Parathyroid adenoma (tissue), 2 donors: ENCODE results near the gene UPF3B.

Experiments
- H2AFZ ChIP-seq: fragments of 300-600 bp; sonication (generic); one replicate; pipeline ENCODE4 v1.7.0; 2017; ENCODE audit warnings: antibody characterized with exemption, mild to moderate bottlenecking
- H3K27ac ChIP-seq: fragments of 300-600 bp; sonication (generic); one replicate; pipeline ENCODE4 v1.7.0; 2017
- H3K27me3 ChIP-seq: fragments of 300-600 bp; sonication (generic); one replicate; pipeline ENCODE4 v1.7.0; 2017; ENCODE audit warnings: low read length; ENCODE audit not compliant: control insufficient read depth, insufficient read depth
- H3K36me3 ChIP-seq: fragments of 300-600 bp; sonication (generic); one replicate; pipeline ENCODE4 v1.7.0; 2017; ENCODE audit warnings: low read length; ENCODE audit not compliant: control insufficient read depth, insufficient read depth
- H3K4me1 ChIP-seq: fragments of 300-600 bp; sonication (generic); one replicate; pipeline ENCODE4 v1.7.0; 2017; ENCODE audit warnings: control low read depth
- H3K4me2 ChIP-seq: fragments of 300-600 bp; sonication (generic); one replicate; pipeline ENCODE4 v1.7.0; 2017; ENCODE audit warnings: low read length
- H3K4me3 ChIP-seq: fragments of 300-600 bp; sonication (generic); one replicate; pipeline ENCODE4 v1.7.0; 2017; ENCODE audit warnings: low read depth, low read length
- H3K79me2 ChIP-seq: fragments of 300-600 bp; sonication (generic); one replicate; pipeline ENCODE4 v1.7.0; 2017; ENCODE audit warnings: control low read depth
- H3K9ac ChIP-seq: fragments of 300-600 bp; sonication (generic); one replicate; pipeline ENCODE4 v1.7.0; 2017; ENCODE audit warnings: mild to moderate bottlenecking
- H3K9me3 ChIP-seq: fragments of 300-600 bp; sonication (generic); one replicate; pipeline ENCODE4 v1.7.0; 2017; ENCODE audit warnings: low read length; ENCODE audit not compliant: control insufficient read depth
- CTCF ChIP-seq: fragments of 300-600 bp; sonication (generic); IDR thresholded peaks from one replicate; pipeline ENCODE4 v1.7.0; 2017; ENCODE audit warnings: antibody characterized with exemption, mild to moderate bottlenecking
- donor health status: primary hyperparathyroidism.

The UPF3B gene

GRCh38 chrX:119887721-119888425 lies 35.1 kb upstream of the UPF3B start:
- Histone ChIP-seq H3K4me1 (no peaks in the 10 kb centered on the region), H3K9ac (no peak overlapping the region), H3K79me2 (no peaks in the 10 kb centered on the region), H3K4me2 (peak overlapping the region; percentile 53), H2AFZ (peak overlapping the region; percentile 86), H3K4me3 (no peak overlapping the region), H3K36me3 (no peaks in the 10 kb centered on the region), H3K9me3 (no peaks in the 10 kb centered on the region), H3K27ac (no peak overlapping the region), H3K27me3 (no peaks in the 10 kb centered on the region)
- peak; percentile 36 for TF ChIP-seq CTCF

GRCh38 chrX:119885554-119886428 lies 33.0 kb upstream of the UPF3B start:
- no peak overlapping the region for H3K4me2 ChIP-seq
- H2AFZ ChIP-seq = no peak overlapping the region
- no peak overlapping the region for H3K9ac ChIP-seq
- H3K79me2 ChIP-seq = no peaks in the 10 kb centered on the region
- H3K27ac ChIP-seq = no peak overlapping the region
- no peaks in the 10 kb centered on the region for H3K27me3 ChIP-seq
- no peaks in the 10 kb centered on the region for H3K36me3 ChIP-seq
- no peak overlapping the region for H3K4me3 ChIP-seq
- H3K4me1 ChIP-seq = no peaks in the 10 kb centered on the region
- no peaks in the 10 kb centered on the region for H3K9me3 ChIP-seq
- no peak for TF ChIP-seq CTCF

- Histone ChIP-seq H3K9ac (no peak overlapping the region), H2AFZ (no peak overlapping the region), H3K36me3 (no peaks in the 10 kb centered on the region), H3K79me2 (no peaks in the 10 kb centered on the region), H3K27me3 (no peaks in the 10 kb centered on the region), H3K4me2 (no peak overlapping the region), H3K4me3 (no peak overlapping the region), H3K4me1 (no peaks in the 10 kb centered on the region), H3K9me3 (no peaks in the 10 kb centered on the region), H3K27ac (no peak overlapping the region)
- TF ChIP-seq CTCF = peak; percentile 42
These were observed 28.0 kb upstream of the UPF3B start for GRCh38 chrX:119880552-119881437.

GRCh38 chrX:119880076-119880475 lies 27.3 kb upstream of the UPF3B start:
- no peak overlapping the region for H3K4me2 ChIP-seq
- H3K4me1 ChIP-seq = no peaks in the 10 kb centered on the region
- H2AFZ ChIP-seq = no peak overlapping the region
- no peak for TF ChIP-seq CTCF
- no peaks in the 10 kb centered on the region for H3K27me3 ChIP-seq
- no peak overlapping the region for H3K4me3 ChIP-seq
- no peaks in the 10 kb centered on the region for H3K9me3 ChIP-seq
- H3K79me2 ChIP-seq = no peaks in the 10 kb centered on the region
- H3K9ac ChIP-seq = no peak overlapping the region
- H3K27ac ChIP-seq = no peak overlapping the region
- H3K36me3 ChIP-seq = no peaks in the 10 kb centered on the region
